GM19035 (cell line): Measurements from ENCODE around the gene ADAMTS8.

Experiments used
- ATAC-seq: cut with Tn5 transposase; IDR thresholded peaks from one replicate; pipeline ENCODE4 v1.9.1; 2021; ENCODE audit not compliant: unreplicated experiment

Gene ADAMTS8

GRCh38 chr11:130420478-130421198 lies 7.8 kb downstream of the ADAMTS8 start:
- no peak for ATAC-seq

GRCh38 chr11:130418756-130419155 lies 9.7 kb downstream of the ADAMTS8 start:
- ATAC-seq, result no peak

DNA sequence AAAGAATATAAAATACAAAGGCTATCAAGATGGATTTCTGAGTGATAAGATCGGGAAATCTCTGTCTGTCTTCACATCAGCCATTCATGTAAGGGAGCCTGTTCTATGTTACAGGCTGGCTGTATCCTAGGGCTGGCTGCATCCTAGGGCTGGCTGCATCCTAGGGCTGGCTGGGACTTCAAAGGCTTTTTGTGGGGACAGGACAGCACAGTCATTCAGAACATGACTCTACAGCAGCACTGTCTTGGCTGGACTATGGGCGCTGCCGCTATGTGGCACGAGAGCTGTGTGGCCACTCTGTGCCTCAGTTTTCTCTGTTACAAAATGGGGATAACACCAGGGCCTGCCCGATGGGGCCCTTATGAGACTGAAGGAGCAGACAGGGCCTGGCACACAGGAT lies 10.2 kb downstream of the ADAMTS8 start:
- no peak for ATAC-seq

DNA sequence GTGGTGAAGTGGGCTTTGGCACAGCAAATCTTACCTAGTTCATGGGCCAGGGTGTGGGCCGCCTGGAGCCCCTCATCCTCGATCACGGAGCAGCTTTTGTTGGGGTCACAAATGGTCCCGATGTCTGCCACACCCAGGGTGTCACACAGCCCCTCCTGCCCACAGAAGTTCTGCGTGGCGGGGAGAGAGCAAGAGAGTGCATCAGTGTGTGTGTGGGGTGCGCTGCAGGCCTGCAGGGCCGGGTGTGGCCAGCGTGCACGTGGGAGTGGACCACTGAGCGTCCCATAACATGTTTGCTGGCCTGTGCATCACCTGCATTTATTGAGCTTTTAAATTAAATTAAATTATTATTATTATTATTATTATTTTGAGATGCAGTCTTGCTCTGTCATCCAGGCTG lies 11.5 kb downstream of the ADAMTS8 start:
- no peak for ATAC-seq

DNA sequence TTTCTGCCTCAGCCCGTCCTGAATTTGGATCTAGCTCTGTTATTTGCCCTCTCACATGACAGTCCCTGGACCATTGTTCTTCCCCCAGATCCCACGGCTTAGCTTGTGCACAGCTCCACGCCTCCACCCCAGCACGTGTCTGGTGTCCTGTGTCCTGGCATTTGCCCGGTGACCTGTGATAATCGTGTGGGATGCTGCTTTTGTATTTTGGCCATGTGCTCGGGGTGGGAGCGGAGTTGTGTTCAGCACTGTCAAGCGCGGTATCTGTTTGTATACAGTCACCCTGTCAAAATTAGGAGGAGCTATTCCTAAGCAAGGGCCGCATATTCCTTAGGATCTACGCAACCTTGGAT lies 11.9 kb downstream of the ADAMTS8 start:
- ATAC-seq, result no peak

DNA sequence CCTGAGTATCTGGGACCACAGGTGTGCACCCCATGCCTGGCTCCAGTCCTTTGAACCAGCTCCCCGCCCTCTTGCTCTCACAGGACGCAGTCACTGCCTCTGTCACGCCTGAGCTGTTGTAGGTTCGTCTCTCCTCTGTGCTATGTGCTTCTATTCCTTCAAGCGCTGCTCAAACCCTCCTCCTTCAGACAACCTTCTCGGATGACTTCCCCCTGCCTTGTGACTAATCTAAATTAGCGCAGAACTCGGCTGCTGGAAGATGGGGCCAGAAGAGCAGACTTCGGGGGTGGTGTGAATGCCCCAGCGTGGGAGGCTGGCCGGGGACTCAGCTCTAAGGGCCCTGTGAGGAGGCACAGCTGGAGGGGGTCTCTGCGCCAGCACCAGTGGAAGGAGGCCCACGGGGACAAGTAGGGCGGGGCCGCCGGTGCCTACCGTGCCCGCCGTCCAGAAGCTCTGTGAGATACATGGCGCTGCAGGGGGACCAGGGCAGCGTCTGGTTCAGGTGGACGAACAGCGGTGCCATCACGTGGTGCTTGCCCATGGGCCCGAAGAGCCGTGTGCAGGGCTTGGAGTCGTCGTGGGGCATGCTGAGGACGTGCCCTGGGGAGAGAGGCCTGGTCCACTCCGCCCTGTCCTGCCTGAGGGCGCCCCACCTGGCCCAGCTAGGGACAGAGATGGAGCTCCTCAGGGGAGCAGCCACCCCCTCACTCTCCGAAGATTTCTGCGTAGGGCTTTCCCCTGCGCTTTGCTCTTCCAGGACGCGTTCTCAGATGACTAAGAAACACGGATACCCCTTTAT lies 12.5 kb downstream of the ADAMTS8 start:
- no peak for ATAC-seq

GRCh38 chr11:130414107-130415080 lies 14.0 kb downstream of the ADAMTS8 start:
- ATAC-seq, result no peak

DNA sequence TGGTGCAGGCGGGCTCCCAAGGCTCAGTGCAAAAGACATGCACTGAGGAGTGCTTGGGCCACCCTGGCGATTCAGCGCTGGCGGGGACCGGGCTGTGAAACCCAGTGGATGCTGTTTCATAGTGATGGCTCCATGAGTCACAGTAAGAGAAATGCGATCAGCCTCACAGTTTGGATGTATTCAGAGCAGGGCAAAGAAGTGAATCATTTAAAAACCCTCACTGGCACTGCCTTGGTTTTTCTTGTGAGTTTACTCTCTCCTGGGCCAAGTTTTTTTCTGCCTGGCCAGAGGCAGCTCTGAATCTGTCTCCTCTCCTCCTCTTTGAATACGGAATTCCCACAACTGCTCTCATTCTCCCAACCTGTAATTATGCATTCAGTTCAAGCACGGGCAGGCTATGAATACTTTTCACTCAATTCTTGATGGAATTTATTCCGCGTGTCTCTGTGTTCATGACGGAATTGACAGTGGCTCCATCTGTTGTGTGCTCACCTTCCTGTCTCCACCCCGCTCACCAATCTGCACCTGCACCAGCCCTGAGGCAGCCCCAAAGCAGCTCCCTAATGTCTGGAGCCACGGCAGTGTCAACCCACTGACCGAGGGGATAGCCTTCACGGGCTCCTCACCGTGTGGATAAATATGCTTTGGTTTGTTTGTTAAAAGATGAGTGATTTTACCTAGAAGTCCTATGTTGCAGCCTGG lies 14.9 kb downstream of the ADAMTS8 start:
- ATAC-seq, result no peak

GRCh38 chr11:130411223-130411622 lies 17.2 kb downstream of the ADAMTS8 start:
- ATAC-seq, result no peak

DNA sequence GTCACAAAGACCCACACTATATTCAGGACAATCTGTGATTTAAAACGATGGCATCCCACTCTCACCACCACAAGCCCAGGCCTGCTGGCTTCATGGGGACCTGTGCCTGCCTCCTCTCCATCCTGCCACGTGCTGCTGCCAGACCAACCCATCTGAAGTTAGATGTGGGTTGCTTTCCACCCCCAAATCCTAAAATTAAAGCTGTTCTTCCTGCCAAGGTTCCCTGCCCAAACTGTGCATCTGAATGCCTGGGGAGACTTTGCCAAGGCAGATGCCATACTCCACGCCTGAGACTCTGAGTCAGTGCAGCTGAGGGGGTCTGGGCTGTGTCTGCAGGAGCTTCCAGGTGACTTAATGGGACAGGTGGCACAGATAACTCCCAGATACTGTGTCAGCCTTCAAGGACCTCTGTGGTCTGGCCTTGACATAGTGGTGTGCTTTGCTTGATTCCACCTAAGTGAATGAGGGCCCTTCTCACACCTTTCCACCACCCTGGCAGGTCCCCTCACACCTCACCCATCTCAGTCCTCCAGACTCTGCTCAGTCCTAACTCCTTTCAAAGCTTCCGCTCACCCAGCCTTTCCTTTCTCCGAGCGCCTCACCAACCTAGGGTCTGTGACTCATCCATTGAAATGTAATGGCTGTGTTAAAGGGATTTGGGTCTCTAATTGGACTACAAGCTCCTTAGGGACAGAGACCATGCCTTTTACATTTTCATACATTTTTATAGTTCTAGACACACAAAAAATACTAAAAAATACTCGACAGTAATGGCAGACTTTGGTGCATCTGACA lies 18.6 kb downstream of the ADAMTS8 start:
- no peak for ATAC-seq

- no peak for ATAC-seq
Measured at GRCh38 chr11:130408901-130409300, 19.5 kb downstream of the ADAMTS8 start.

DNA sequence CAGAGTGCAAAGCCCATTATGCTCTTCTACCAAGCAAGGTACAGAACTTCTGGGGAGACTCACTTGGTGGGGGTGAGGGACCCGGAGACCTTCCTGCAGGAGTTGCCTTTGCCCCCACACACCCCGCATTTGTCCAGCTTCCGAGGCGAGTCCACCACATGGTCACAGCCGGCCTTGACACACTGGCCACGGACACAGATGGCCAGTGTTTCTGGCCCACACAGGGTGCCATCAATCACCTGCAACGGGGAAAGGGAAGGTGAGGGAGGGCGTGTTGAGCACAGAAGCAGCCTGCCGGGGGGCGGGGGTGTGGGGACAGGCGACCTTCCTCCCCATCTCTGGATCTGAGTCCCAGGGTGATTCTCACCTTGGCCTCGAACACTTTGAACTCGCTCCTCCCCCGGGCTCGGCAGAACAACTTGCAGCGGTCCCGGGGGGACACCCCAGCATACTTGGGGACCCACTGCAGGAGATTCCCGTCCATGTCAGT lies 20.0 kb downstream of the ADAMTS8 start:
- no peak for ATAC-seq

DNA sequence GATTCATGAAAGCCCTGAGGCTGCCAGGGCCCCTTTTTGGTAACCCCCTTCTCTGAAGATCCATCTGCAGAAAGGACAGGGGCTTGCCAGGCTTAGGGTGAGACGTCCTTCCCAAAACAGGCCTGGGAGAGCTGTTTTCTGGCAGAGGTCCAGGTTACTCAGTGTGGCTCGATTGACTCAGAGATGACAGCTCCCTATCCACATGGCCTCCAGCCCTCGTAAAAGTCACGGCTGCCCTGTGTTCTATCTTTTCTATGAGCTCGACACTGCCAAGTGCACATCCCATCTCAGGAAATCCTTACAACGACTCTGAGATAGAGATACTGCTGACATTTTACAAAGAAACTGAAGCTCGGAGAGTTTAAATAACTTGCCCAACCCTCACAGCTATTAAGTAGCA lies 20.4 kb downstream of the ADAMTS8 start:
- ATAC-seq, result no peak

DNA sequence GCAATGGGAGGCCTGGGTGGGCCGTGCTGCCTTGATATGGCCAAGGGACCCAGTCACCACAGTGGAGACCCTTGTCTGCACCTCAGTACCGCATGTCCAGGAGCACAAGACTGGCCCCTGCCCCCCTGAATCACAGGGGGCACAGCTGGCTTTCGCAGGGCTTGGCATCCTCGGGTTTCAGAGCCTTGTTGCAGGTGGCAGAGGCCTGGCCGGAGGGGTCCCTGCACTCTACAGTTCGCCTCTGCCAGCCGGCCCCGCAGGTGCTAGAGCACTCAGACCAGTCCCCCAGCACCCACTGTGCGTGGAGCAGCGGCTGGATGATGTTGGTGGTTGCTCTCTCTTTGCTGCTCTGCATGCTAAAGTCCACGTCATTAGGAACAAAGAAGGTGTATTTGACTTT lies 23.0 kb downstream of the ADAMTS8 start:
- no peak for ATAC-seq

- no peak for ATAC-seq
Measured at GRCh38 chr11:130404727-130405126, 23.7 kb downstream of the ADAMTS8 start.

GRCh38 chr11:130403967-130404366 lies 24.4 kb downstream of the ADAMTS8 start:
- ATAC-seq, result no peak

- ATAC-seq, result no peak
Measured at GRCh38 chr11:130403271-130403804, 25.1 kb downstream of the ADAMTS8 start.

- no peak for ATAC-seq
Measured at GRCh38 chr11:130402570-130402969, 25.8 kb downstream of the ADAMTS8 start.

DNA sequence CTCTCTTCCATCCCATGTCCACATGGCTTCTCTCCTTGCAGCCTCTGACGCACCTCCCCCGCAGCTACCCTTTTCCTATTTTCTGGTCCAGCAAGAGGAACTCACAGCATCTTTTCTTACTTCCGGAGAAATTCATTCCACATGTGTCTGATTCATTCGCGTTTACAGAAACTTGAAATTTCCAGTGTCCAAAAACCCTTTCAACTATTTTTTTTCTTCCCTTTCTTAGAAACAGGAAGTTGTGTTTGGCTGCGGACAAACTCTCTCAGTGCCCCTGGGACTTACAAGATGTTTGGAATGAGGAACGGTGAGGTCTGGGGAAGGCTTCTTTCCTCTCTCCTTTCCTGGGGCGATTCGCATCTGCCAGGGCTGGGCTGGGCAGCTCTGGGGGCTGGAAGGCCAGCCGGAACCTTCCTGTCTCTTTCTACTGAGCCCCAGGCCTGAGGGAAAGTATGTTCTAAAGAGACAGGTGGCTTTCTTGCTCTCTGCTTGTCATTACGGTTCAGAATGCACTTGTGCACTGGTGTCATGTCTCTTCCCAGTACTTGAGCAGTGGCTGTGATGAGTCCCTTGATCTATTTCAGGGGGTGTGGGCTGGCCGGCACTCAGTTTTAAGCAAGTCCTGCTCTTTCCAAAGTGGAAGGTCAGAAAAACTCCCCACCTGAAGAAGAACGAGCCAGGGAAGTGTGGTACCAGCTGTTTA lies 27.5 kb downstream of the ADAMTS8 start:
- no peak for ATAC-seq
